Spleen (tissue), 11 donors: ENCODE data around the gene SAMD10. TPM values are rescaled to one million over a fixed set of nuclear protein-coding genes. Genes with fewer than 3 reads are reported as not detected.

Experiments used
- DNase-seq: peaks from one replicate; pipeline ENCODE4 v3.0.0-alpha.2; 2020
- H3K27ac ChIP-seq, 8 donors: fragments of 200-600 bp; sonication (generic) in 7 of 8; 1 replicate in 4 of 8; 2 replicates in 4 of 8; pipeline versions ENCODE4 v1.5.0 to v1.8.0; 2016 to 2021; ENCODE audit warnings: inconsistent platforms in 4 of 8, mild to moderate bottlenecking in 4 of 8, moderate library complexity in 1 of 8
- H3K27me3 ChIP-seq, 7 donors: fragments of 200-600 bp; sonication (generic) in 6 of 7; replicated peaks in 1 of 7; 1 replicate in 4 of 7; 2 replicates in 3 of 7; pipeline versions ENCODE4 v1.5.0 to v1.8.0; 2016 to 2021; ENCODE audit warnings: inconsistent platforms in 3 of 7, mild to moderate bottlenecking in 1 of 7
- H3K36me3 ChIP-seq, 6 donors: fragments of 200-600 bp; sonication (generic) in 5 of 6; 1 replicate in 4 of 6; 2 replicates in 2 of 6; pipeline versions ENCODE4 v1.5.0 to v1.8.0; 2016 to 2021; ENCODE audit warnings: inconsistent platforms in 2 of 6
- H3K4me1 ChIP-seq, 6 donors: fragments of 200-600 bp; sonication (generic) in 5 of 6; 1 replicate in 3 of 6; 2 replicates in 3 of 6; pipeline versions ENCODE4 v1.5.0 to v1.8.0; 2016 to 2021; ENCODE audit warnings: inconsistent platforms in 3 of 6
- H3K4me3 ChIP-seq, 8 donors: fragments of 200-600 bp; sonication (generic) in 7 of 8; 1 replicate in 4 of 8; 2 replicates in 4 of 8; pipeline versions ENCODE4 v1.5.0 to v1.8.0; 2016 to 2021; ENCODE audit warnings: inconsistent platforms in 4 of 8, mild to moderate bottlenecking in 4 of 8, moderate library complexity in 2 of 8
- H3K9me3 ChIP-seq, 8 donors: fragments of 200-600 bp; sonication (generic) in 7 of 8; 1 replicate in 4 of 8; 2 replicates in 4 of 8; pipeline versions ENCODE4 v1.5.0 to v1.8.0; 2016 to 2021; ENCODE audit warnings: inconsistent platforms in 4 of 8
- POLR2A ChIP-seq, 3 donors: fragments of 450-650 bp; IDR thresholded peaks; one replicate each; pipeline ENCODE4 v1.5.1; 2017; ENCODE audit warnings: antibody characterized with exemption in 3 of 3, mild to moderate bottlenecking in 1 of 3
- POLR2AphosphoS5 ChIP-seq, 3 donors: sonication (generic); formaldehyde crosslinking; IDR thresholded peaks; one replicate each; pipeline ENCODE4 v1.5.1; 2017; ENCODE audit warnings: antibody characterized with exemption in 3 of 3
- WGBS, 5 donors: extraction: QIAGEN DNeasy Blood & Tissue Kit in 3 of 5; methylation state at CpG; one replicate each; pipeline versions ENCODE4 v1.1.5 to v1.1.7; 2013 to 2018; 5-methylcytosine and 5-hydroxymethylcytosine counted together
- intact Hi-C: fragments of 100-400 bp; cut with DNase I; formaldehyde crosslinking; loops from one replicate; pipeline ENCODE4 v1.15.0; 2023; ENCODE audit warnings: low total_unique reads
- polyA plus RNA-seq, 3 donors: library from polyadenylated mRNA; stranded (reverse); fragments of 200-250 nt; gene quantifications; one replicate each; pipeline ENCODE4 v1.2.1, GENCODE V29; 2013
- total RNA-seq, 7 donors: library from RNA; depleted of rRNA in 3 of 7; stranded (reverse); fragments of >200 nt in 3 of 7; fragmentation: NEBNext Ultra II Directional in 4 of 7; extraction: Animal tissue kit (Norgen Biotek cat#: 25700) in 4 of 7; gene quantifications; one replicate each; pipeline versions ENCODE4 v1.1.0 to v1.2.1, GENCODE V29; 2016 to 2021
- TF ChIP-seq, protein P1 (sequence below), 11 experiments: fragments of 200-600 bp in 7 of 11; fragments of 450-650 bp in 4 of 11; sonication (generic) in 4 of 11; IDR thresholded peaks in 8 of 11; conservative IDR thresholded peaks in 3 of 11; 1 replicate in 7 of 11; 2 replicates in 4 of 11; pipeline versions ENCODE4 v1.4.0 to v1.8.0; 2016 to 2021; ENCODE audit warnings: antibody characterized with exemption in 11 of 11, inconsistent platforms in 4 of 11, mild to moderate bottlenecking in 1 of 11
- donor health status: healthy with polysubstance abuse.
- donor health status: DM: no; HTN: no; CAD: no; lungs with moderate emphysema.
- donor health status: DM: no; HTN: no; CAD: no.
- donor health status: Bipolar disorder and iron deficiency.
- donor health status: healthy.
- donor health status: DM: no; HTN: no; CAD: no.
- donor health status: DM: yes; HTN: yes; CAD: no.

Gene SAMD10
- total and polyA plus RNA-seq, 10 donors, result 5.9 to 13.8 (median 8.8) TPM

- no peak overlapping the region for H3K4me3 ChIP-seq
- peaks cover 0 to 79% (median 68%) of the 10 kb centered on the region in 6 donors for H3K36me3 ChIP-seq
- no peaks in the 10 kb centered on the region for H3K27me3 ChIP-seq
- peak in 1 of 3 donors; percentile 48 for TF ChIP-seq POLR2AphosphoS5 (IDR thresholded peaks at IDR 0.05)
- TF ChIP-seq, protein P1, sequence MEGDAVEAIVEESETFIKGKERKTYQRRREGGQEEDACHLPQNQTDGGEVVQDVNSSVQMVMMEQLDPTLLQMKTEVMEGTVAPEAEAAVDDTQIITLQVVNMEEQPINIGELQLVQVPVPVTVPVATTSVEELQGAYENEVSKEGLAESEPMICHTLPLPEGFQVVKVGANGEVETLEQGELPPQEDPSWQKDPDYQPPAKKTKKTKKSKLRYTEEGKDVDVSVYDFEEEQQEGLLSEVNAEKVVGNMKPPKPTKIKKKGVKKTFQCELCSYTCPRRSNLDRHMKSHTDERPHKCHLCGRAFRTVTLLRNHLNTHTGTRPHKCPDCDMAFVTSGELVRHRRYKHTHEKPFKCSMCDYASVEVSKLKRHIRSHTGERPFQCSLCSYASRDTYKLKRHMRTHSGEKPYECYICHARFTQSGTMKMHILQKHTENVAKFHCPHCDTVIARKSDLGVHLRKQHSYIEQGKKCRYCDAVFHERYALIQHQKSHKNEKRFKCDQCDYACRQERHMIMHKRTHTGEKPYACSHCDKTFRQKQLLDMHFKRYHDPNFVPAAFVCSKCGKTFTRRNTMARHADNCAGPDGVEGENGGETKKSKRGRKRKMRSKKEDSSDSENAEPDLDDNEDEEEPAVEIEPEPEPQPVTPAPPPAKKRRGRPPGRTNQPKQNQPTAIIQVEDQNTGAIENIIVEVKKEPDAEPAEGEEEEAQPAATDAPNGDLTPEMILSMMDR (IDR thresholded peaks at IDR 0.05 in 8 of 11, conservative IDR thresholded peaks at IDR 0.05 in 3 of 11), result no peak
- H3K4me1 ChIP-seq, result peaks cover 9 to 87% (median 55%) of the 10 kb centered on the region in 6 donors
- no peaks in the 10 kb centered on the region for H3K9me3 ChIP-seq
- DNase-seq, result peak; percentile 84
- H3K27ac ChIP-seq, result peak overlapping the region; percentile 57 to 92 (median 82)
- intact Hi-C loops, result no loop called here
- WGBS, 5 donors, result 84 to 88% (median 84%) methylated on average over 6 to 19 of the region's 19 CpGs; no CpG with 5 or more reads in 1 of the 5 donors
These were observed 36.3 kb downstream of the SAMD10 start for GRCh38 chr20:63942969-63943807.

- peak; percentile 90 for DNase-seq
- Histone ChIP-seq H3K4me1 (peaks cover 1 to 86% (median 48%) of the 10 kb centered on the region in 6 donors), H3K27me3 (no peaks in the 10 kb centered on the region), H3K36me3 (peaks cover 0 to 87% (median 70%) of the 10 kb centered on the region in 6 donors), H3K9me3 (no peaks in the 10 kb centered on the region), H3K4me3 (peak overlapping the region in 1 of 8 donors; percentile 3), H3K27ac (peak overlapping the region; percentile 57 to 92 (median 82))
- no peak for TF ChIP-seq POLR2A (IDR thresholded peaks at IDR 0.05)
- TF ChIP-seq POLR2AphosphoS5 (IDR thresholded peaks at IDR 0.05), result peak; percentile 46 to 62 (median 49)
- intact Hi-C loops, result no loop called here
- 37 to 51% (median 44%) methylated on average over 28 to 30 of the region's 30 CpGs for WGBS, 5 donors
These were observed 37.0 kb downstream of the SAMD10 start for GRCh38 chr20:63942250-63942951.

GRCh38 chr20:63941282-63942081, 38.0 kb downstream of the SAMD10 start:
- 42 to 50% (median 45%) methylated on average over 32 to 37 of the region's 39 CpGs for WGBS, 5 donors
- TF ChIP-seq POLR2AphosphoS5 (IDR thresholded peaks at IDR 0.05) (peak; percentile 16 to 77 (median 64)), POLR2A (IDR thresholded peaks at IDR 0.05) (no peak)
- TF ChIP-seq, protein P1 (IDR thresholded peaks at IDR 0.05 in 8 of 11, conservative IDR thresholded peaks at IDR 0.05 in 3 of 11), result peak in 1 of 11 experiments; percentile 16
- Histone ChIP-seq H3K36me3 (peaks cover 0 to 93% (median 71%) of the 10 kb centered on the region in 6 donors), H3K4me3 (peak overlapping the region in 2 of 8 donors; percentile 19 to 41), H3K9me3 (no peaks in the 10 kb centered on the region), H3K4me1 (peaks cover 0 to 77% (median 39%) of the 10 kb centered on the region in 6 donors), H3K27me3 (no peaks in the 10 kb centered on the region), H3K27ac (peak overlapping the region; percentile 42 to 92 (median 83))
- intact Hi-C loops, result no loop called here
- DNase-seq, result peak; percentile 93
